Measurements from ENCODE around the gene CTDSPL.

CTDSPL gene

GRCh38 chr3:38004415-38005075 lies 142.9 kb downstream of the CTDSPL start:
- DNase-seq = peak; percentile 49

GRCh38 chr3:38005076-38006020 lies 143.7 kb downstream of the CTDSPL start:
- DNase-seq = no peak

GRCh38 chr3:38006031-38006430 lies 144.4 kb downstream of the CTDSPL start:
- DNase-seq = no peak

- no peak for DNase-seq
Observed at GRCh38 chr3:38006445-38006995, 144.8 kb downstream of the CTDSPL start.

GRCh38 chr3:38007754-38008090 lies 146.0 kb downstream of the CTDSPL start:
- no peak for DNase-seq

- no peak for DNase-seq
Observed at GRCh38 chr3:38008191-38008701, 146.6 kb downstream of the CTDSPL start.

- DNase-seq = no peak
Observed at GRCh38 chr3:38008971-38009580, 147.4 kb downstream of the CTDSPL start.

- DNase-seq = no peak
Observed at GRCh38 chr3:38009807-38010591, 148.3 kb downstream of the CTDSPL start.

GRCh38 chr3:38011111-38011510 lies 149.4 kb downstream of the CTDSPL start:
- DNase-seq = no peak

GRCh38 chr3:38015485-38015884 lies 153.8 kb downstream of the CTDSPL start:
- DNase-seq = no peak

GRCh38 chr3:38015984-38016383 lies 154.3 kb downstream of the CTDSPL start:
- no peak for DNase-seq

GRCh38 chr3:38016410-38016809 lies 154.7 kb downstream of the CTDSPL start:
- no peak for DNase-seq

- no peak for DNase-seq
Observed at GRCh38 chr3:38016847-38017444, 155.3 kb downstream of the CTDSPL start.

GRCh38 chr3:38017445-38018295 lies 156.0 kb downstream of the CTDSPL start:
- DNase-seq = no peak

- no peak for DNase-seq
Observed at GRCh38 chr3:38018296-38019266, 156.9 kb downstream of the CTDSPL start.

- no peak for DNase-seq
Observed at GRCh38 chr3:38019658-38020341, 158.1 kb downstream of the CTDSPL start.

- no peak for DNase-seq
Observed at GRCh38 chr3:38020342-38020726, 158.7 kb downstream of the CTDSPL start.

- no peak for DNase-seq
Observed at GRCh38 chr3:38021196-38021595, 159.5 kb downstream of the CTDSPL start.

- no peak for DNase-seq
Observed at GRCh38 chr3:38022301-38022700, 160.6 kb downstream of the CTDSPL start.

Measured in CD4-positive, alpha-beta T cell treated with Interleukin-15 for 1 hour (primary cell).